Measurements from ENCODE around the gene CAMSAP2. TPM values are rescaled to one million over a fixed set of nuclear protein-coding genes. Genes with fewer than 3 reads are reported as not detected.

Gene CAMSAP2, protein sequence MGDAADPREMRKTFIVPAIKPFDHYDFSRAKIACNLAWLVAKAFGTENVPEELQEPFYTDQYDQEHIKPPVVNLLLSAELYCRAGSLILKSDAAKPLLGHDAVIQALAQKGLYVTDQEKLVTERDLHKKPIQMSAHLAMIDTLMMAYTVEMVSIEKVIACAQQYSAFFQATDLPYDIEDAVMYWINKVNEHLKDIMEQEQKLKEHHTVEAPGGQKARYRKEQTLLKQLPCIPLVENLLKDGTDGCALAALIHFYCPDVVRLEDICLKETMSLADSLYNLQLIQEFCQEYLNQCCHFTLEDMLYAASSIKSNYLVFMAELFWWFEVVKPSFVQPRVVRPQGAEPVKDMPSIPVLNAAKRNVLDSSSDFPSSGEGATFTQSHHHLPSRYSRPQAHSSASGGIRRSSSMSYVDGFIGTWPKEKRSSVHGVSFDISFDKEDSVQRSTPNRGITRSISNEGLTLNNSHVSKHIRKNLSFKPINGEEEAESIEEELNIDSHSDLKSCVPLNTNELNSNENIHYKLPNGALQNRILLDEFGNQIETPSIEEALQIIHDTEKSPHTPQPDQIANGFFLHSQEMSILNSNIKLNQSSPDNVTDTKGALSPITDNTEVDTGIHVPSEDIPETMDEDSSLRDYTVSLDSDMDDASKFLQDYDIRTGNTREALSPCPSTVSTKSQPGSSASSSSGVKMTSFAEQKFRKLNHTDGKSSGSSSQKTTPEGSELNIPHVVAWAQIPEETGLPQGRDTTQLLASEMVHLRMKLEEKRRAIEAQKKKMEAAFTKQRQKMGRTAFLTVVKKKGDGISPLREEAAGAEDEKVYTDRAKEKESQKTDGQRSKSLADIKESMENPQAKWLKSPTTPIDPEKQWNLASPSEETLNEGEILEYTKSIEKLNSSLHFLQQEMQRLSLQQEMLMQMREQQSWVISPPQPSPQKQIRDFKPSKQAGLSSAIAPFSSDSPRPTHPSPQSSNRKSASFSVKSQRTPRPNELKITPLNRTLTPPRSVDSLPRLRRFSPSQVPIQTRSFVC (N-terminal part only)
- 23.9 and 37.3 TPM in 2 replicates for total RNA-seq

DNA sequence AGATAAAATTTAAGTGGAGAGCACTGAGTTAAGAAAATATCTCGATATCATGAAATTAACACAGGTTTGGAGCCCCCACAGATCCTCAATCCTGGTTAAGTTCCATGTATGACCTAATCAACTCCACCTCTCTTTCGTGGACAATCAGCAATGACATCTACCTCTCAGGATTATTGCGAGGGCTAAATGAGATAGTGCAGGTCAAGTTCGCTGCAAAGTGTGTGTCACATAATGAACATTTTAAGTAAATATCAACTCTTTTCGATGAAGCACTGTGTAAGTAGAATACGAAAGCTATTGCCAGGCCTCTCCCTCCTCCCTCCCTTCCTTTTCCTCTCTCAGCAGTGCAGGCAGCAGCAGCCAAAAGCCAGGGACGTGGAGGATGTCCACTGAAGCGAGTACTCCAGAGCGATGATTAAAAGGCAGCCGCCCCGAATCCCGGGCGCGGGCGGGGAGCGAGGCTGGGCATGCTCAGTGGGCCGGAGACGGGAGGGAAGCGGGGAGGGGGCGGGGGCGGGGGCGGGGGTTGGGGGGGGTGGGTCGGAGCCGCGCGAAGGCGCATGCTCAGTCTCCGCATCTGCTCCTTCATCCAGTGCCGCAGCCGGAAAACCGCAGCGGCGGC, at the start of gene CAMSAP2:
CAMSAP2 (plus strand) TSS at position 567 of the 622 bp plus-strand sequence. CDS start 935 bp downstream, outside the sequence.

DNA sequence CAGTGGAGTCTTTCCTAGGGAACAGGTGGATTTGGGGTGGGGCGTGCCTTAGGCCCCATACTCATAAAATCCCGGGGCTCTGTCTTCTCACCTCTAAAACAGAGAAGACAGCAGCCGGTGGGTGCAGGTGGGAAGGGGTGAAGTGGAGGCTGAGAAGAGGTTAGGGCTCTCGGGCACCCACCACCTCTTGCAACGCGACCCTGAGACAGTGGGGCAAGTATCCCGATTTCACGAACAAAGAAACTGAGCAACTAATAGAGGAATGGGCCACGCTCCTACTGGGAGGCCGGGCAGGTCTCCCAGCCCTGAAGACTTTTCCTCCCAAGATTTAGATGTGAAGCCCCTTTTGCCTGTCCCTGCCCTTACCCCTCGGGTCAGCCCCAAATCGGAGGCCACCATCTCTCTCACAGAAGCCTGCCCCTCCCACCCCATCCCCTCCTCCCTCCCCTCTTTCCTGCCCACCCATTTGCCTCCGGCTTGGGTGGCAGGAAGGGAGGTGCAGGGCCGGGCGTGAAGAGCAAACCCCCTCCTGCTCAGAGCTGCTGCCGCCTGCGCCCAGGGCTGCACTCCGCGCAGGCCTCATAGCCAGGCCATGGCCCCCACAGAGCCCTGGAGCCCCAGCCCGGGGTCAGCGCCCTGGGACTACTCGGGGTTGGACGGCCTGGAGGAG, 133.9 kb downstream of the CAMSAP2 start, which contains the start of gene GPR25:
GPR25 (plus strand) TSS at position 536 of the 670 bp plus-strand sequence; CDS start at position 593, 57 bp downstream.

DNA sequence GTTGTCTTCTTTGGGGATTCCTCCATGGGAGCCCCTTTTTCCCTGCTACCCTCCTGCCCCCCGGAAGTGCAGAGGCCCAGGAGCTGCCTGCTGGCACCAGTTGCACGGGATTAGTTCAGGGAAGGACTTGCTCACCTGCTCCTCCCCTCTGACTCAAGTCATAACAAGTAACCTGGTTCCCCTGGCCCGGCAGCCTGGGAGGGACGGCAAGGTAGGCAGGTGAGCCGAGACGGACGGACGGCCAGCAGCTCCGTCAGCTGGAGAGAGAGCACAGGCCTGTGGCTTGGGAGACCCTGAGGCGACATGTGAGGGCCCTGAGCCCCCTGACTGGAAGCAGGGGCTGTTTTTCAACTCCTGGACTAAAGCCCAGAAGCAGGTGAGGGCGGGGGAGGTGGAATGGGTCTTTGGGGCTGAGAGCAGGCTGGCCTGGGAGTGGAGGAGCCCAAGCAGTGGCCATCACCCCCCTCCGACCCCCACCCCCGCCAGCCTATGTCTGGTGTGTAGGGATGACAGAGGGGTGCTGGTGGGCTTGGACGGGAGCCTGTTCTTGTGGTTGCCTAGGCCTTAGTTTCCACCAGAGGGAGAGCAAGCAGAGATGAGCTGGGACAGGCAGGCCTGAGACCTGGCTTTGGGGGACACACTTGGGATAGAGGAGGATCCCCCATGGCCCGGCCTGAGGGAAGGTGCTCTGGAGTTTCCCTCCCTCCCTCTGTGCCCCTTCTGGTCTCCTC, 156.2 kb downstream of the CAMSAP2 start, which contains the start of gene INAVA:
INAVA (plus strand) TSS at position 189 of the 731 bp plus-strand sequence. CDS start 3,501 bp downstream, outside the sequence.

Other genes with a start within 250 kb of the CAMSAP2 start
- 9.2 and 18.6 TPM in 2 replicates for gene KIF14, start 118.1 kb upstream of the CAMSAP2 start, total RNA-seq
- 9.6 and 10.2 TPM in 2 replicates for gene DDX59, start 69.0 kb upstream of the CAMSAP2 start, total RNA-seq
- gene GPR25, start 134.1 kb downstream of the CAMSAP2 start, total RNA-seq, result not detected in 2 replicates
- gene INAVA, start 156.0 kb downstream of the CAMSAP2 start, total RNA-seq, result not detected in 2 replicates

Data from subcutaneous preadipocyte (primary cell).